Activated CD4-positive, alpha-beta T cell treated with anti-CD3 and anti-CD28 coated beads for 4 hours (primary cell): ENCODE measurements around the gene PITPNC1.
"Not testable (repeated sequence)": the region's sequence is repeated elsewhere in the genome, so short reads cannot be mapped to it uniquely, and the experiment has no call there.

ENCODE experiments used
- DNase-seq, 2 donors: peaks; one replicate each; pipeline ENCODE4 v3.0.0-alpha.2; 2020

The PITPNC1 gene

DNA sequence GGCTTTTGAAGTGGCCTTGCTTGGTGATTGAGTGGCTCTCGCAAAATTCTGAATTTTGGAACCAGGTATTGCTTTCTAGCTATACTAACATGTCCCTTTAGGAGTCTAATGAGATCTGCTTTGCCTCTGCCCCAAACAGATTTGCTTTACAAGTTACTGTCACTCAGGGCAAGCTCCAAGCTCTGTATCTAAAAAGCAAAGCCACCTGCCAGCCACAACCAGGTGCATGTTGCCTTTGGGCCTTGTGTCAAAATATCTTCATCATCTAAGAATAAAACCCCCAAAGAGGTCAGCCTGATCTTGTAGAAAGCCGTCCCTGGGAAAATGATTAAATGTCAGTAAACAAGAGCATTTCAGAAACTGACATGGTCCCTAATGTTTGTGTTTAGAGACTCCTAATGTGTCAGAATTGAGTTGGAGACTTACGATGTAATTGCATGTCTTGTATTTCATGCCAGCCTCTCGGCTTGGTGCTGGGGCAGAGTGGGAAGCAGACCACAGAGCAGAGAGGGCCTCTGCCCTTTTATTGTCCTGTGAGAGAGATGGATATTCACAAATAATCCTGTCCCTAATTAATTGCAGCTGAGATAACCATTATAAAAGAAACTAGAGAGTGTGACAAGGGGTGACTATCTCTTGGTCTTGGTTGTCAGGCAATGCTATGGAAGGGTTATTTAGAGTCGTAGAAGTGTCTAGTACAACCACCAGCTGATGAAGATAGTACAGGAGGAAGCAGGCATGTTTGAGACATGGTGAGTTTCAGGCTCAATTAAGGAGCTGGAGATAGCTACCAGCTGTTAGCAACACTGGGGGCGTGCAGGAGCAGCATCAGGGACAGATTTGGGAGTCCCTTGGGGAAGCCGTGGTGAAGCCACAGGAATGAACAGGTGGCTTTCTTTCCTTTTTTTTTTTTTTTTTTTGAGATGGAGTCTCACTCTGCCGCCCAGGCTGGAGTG lies 90.7 kb downstream of the PITPNC1 start:
- no peak for DNase-seq

GRCh38 chr17:67469208-67469980 lies 92.3 kb downstream of the PITPNC1 start:
- DNase-seq: peak in 1 of 2 donors; percentile 50

GRCh38 chr17:67470163-67470562 lies 93.1 kb downstream of the PITPNC1 start:
- DNase-seq: no peak

GRCh38 chr17:67471118-67471517 lies 94.0 kb downstream of the PITPNC1 start:
- no peak for DNase-seq

GRCh38 chr17:67472606-67473005 lies 95.5 kb downstream of the PITPNC1 start:
- DNase-seq: not testable (repeated sequence)

GRCh38 chr17:67474081-67474661 lies 97.1 kb downstream of the PITPNC1 start:
- DNase-seq: no peak

GRCh38 chr17:67475161-67475937 lies 98.3 kb downstream of the PITPNC1 start:
- DNase-seq: peak; percentile 83 to 88

- no peak for DNase-seq
Observed at GRCh38 chr17:67476787-67477335, 99.8 kb downstream of the PITPNC1 start.

- peak; percentile 55 to 65 for DNase-seq
Observed at GRCh38 chr17:67477687-67478086, 100.6 kb downstream of the PITPNC1 start.

DNA sequence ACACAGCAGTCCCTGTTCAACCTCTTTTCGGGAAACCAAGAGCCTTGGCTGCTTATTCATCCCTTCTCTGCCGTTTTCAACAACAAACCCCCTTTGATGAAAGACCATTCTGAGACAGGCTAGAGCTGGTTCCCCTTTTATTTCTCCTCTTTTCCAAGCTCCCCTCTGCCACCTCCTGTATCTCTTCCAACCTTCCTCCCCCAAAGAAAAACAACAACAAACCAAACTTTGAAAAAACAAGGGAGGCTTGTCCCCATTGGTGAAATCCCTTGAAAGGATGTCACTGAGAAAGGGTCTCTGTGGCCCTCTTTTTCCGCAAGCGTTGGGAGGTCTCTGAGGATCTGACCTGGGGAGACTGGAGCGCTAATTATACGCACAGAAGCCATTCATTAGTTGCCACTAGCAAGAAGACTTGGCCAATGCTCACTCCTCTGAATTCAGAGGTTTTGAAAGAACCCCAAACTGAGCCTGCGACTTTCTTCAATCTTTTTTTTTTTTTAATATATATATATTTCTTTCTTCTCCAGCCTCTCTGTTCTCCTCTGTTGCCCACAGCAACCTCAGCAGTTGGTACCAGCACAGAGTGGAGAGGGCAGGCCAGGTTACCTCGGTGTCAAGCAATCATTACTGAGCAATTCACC lies 101.4 kb downstream of the PITPNC1 start:
- no peak for DNase-seq

GRCh38 chr17:67479148-67479547 lies 102.1 kb downstream of the PITPNC1 start:
- no peak for DNase-seq

DNA sequence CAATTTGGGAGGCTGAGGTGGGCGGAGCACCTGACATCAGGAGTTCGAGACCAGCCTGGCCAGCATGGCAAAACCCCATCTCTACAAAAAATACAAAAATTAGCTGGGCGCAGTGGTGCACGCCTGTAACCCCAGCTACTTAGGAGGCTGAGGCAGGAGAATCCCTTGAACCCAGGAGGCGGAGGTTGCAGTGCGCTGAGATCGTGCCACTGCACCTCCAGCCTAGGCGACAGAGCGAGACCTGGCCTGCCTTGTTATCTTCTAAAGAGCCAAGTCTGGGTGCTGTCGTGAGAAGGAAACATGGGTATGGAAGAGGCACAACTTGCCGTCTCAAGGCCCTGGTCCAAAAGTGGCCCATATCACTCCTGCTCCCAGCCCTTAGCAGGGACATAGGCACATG lies 103.9 kb downstream of the PITPNC1 start:
- DNase-seq: not testable (repeated sequence)

DNA sequence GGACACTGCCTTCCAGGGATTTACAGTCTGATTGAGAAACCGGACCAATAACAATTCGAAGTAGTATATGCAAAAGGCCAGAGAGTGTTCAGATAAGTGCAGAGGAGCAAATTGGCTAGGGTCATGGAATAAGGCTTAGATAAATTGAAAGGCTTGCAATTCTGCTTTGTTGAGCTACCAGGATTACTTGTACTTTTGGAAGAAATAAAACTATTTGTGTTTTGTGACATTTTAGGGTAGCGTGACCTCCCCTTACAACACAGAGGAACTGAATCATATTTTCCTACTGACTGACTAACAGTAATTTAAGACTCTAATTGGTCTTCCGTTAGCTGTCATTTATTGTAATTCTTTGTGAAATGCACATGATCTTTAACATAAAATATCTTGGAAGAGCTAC lies 104.7 kb downstream of the PITPNC1 start:
- DNase-seq: no peak

- no peak for DNase-seq
Observed at GRCh38 chr17:67482764-67483163, 105.7 kb downstream of the PITPNC1 start.

DNA sequence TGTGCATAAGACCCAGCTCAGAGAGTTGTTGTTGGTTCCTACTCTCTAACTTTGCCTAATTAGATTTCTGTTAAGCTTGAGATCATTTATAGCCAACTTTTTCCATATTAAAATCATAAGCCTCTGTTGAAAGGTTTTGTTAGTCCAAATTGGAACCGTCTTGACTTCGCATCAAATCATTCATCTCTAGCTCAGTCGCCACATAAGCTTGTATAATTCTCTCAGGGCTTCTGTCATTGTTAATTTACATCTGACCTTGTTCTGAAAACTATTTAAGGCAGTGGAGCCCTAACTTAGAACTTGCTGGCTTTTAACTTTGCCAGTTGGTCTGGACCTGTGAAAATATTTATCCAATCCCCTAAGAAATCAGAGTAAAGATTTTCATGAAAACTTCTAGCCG lies 107.2 kb downstream of the PITPNC1 start:
- no peak for DNase-seq

DNA sequence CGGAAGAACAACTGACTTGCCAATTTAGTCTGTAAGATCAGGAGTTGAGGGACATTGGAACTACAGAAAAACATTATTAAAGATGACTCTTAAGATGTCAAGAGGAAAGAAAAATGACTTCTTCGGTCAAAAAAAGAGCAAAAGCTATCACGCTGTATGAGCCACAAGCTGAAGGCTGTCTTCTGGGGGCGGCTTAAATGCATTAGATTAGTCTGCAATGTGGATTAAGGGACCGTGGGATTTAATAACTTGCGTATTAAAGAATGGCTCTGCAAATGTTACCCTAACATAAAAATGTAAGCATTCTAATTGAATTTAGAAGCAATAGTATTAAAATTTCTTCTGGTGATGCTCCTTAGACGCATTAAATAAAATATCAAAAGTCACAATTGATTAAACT lies 108.6 kb downstream of the PITPNC1 start:
- DNase-seq: no peak

DNA sequence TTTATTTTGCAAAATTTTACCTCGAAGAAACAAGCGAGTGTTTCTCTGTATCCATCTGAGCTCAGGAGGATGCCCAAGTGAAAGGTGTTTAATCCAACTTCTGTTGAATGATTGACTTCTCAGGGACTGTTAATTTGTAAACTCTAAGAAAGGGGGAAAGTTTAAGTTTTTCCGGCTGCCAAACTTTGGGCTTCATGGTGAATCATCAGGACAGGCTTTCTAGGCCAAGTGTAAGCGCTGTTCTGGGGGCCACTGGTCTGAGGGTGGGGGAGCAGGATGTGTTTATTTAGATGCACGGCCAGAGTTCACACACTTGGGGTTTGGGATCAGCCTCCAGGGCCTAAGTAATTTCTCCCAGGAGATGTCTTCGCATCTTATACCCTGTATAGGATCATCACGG lies 110.4 kb downstream of the PITPNC1 start:
- DNase-seq: no peak

DNA sequence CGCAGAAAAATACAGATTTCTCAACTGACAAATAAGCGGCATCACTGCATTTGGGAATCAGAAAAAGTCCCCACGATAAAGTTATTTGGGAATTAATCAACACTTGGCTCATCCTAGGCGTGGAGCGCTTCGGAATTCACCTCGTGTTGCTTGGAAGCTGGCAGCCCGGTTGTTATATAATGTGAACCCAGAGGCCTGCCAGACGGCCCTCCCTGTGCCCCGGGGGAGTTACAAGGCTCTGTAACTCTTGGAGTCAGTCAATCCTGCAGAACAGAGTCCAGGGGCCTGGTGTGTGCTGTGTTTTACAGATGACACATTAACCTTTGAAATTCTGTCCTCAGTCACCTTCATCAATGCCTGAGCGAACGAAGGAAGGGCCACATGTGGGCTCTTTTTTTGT lies 111.1 kb downstream of the PITPNC1 start:
- DNase-seq: no peak

DNA sequence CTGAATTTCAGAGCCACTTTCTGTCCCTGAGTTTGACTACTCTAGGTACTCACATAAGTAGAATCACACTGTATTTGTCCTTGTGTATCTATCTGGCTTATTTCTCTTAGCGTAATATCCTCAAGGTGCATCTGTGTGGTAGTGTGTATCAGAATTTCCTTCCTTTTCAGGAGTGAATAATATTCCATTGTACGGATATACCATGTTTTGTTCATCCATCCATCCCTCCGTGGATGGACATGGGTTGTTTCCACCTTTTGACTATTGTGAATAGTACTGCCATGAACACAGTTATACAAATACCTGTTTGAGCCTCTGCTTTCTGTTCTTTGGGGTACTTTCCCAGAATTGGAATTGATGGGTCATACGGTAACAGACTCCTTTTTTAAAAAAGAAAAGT lies 111.7 kb downstream of the PITPNC1 start:
- no peak for DNase-seq

DNA sequence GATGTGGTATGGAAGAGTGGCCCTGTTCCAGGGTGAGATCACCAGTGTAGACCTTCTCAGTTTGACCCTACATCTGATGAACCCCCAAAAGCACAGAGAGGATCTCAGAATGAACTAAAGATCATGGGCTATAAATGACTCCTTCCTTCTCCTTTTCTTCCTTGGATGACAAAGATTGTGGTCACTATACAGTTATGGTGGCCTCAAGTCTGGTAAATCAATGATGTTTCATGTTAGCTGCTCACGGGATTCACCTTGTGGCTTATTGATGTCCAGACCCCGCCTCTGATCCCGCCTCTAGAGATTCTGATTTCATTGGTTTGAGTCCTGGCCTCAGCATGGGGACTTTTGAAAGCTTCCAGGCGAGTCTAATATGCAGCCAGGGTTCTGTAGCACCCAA lies 112.2 kb downstream of the PITPNC1 start:
- DNase-seq: no peak

DNA sequence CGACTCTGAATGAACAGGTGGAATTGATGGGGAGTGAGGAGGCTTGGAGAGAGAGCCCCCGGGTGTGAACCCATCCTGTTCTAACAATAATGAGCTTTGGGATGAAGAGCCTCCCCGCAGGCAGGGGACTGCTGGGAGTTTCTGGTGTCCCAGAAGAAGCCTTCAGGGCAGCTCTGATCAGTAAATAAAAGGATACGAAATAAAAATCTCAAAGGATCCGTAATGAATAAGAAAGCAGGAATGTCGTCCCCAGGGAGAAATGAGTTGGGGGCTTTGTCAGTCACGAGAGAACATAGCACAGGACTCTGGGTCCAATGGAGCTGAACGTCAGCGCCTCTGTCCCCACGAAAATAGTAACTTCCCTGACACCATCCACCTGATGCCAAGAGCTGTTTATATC lies 113.4 kb downstream of the PITPNC1 start:
- no peak for DNase-seq
